ENCODE results near the gene DYNC1LI1.

DYNC1LI1 gene

GRCh38 chr3:32570421-32571191 is at the start of gene DYNC1LI1:
Gene DYNC1LI1, minus strand, starts transcription at chr3:32570858. Its CDS starts 88 bp downstream, at chr3:32570770.
- DNase-seq (ENCODE audit: low spot score): peak; percentile 91

DNA sequence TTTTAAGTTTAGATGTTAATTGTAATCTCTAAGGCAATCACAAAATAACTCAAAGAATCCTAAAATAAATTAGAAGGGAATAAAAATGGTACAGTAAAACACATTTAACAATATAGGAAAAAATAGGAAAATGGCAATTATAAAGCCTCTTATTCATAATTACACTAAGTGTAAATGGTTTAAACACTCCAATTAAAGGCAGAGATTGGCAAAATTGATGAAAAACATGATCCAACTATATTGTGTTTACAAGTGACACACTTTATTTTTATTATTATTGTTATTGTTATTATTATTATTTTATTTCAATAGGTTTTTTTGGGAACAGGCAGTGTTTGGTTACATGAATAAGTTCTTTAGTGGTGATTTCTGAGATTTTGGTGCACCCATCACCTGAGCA is 48.7 kb upstream of the DYNC1LI1 start:
- no peak for DNase-seq (ENCODE audit: low spot score)

GRCh38 chr3:32616267-32616962 is 45.8 kb upstream of the DYNC1LI1 start:
- DNase-seq (ENCODE audit: low spot score): no peak

DNA sequence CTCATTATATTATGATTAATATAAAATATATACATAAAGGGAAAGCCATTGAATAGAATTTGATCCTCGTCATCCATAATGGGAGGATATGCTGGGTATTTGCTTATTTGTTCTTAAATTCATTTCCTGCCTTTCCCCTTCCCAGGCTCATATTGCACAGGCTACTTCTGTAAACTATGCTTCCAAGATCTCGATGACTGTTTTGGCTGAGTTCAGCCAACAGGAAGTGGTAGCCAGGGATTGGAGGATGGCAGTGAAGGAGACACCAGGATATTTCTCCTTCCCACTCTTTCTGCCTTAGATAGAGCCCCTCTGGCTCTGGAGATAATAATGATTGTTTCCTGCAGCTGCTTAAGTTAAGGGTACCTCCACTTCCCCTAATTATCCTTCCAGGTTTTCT is 44.3 kb upstream of the DYNC1LI1 start:
- no peak for DNase-seq (ENCODE audit: low spot score)

- no peak for DNase-seq (ENCODE audit: low spot score)
These were observed 42.5 kb upstream of the DYNC1LI1 start for GRCh38 chr3:32613183-32613582.

DNA sequence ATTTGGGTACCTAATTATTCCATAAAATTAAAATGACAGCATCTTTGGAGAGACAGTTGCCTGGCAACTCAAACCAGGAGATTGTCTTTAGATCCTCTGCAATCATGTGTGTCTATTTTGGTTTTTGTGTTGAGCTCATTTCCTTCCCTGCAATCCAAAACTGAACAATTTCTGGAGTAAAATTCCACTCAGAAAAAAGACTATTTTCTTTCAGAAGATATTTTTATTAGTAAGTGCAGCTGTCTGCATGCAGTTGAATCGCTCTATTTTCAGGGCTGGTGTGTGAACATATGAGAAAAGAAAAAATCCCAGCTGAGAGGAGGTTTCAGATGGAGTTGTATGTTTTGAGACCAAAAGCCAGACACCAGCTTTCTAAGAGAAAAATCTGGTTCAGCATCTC is 41.9 kb upstream of the DYNC1LI1 start:
- no peak for DNase-seq (ENCODE audit: low spot score)

DNA sequence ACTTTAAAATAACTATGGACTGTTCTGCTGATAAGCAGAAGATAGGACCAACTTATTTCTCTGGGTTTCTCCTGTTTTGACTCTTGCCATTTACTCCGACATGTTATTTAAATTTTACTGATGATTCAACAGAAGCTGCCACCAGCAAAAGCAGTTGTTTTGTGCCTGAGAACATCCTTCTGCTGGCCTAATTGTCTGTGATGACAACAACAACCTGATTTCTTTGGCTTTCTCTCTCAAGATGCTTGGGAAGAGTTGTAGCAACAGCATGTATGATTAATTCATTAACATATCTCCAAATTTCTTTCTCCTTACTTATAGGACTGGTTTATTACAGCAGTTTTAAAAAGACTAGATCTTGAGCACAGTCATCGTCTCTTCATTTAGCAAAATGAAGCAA is 36.9 kb upstream of the DYNC1LI1 start:
- no peak for DNase-seq (ENCODE audit: low spot score)

- no peak for DNase-seq (ENCODE audit: low spot score)
These were observed 36.3 kb upstream of the DYNC1LI1 start for GRCh38 chr3:32606960-32607359.

- DNase-seq (ENCODE audit: low spot score): no peak
These were observed 35.6 kb upstream of the DYNC1LI1 start for GRCh38 chr3:32606277-32606676.

DNA sequence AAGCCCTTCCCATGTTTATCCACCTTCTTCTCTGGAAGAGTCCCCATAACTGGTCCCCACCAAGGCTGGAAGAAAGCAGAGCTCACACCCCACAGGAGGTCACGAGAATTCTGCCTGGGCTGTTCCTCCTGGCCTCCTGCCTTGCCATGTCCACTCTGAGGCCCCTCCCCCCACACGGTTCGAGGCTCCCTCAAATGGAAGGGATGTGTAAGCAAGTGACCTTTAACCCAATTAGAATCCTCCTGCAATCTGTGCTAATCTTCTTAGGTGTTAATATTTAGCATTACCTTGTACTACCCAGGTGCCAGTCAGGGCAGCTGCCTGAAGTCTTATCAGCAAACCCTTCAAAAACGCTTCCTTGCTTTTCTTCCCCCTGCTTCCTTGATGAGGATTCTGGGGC is 32.4 kb upstream of the DYNC1LI1 start:
- no peak for DNase-seq (ENCODE audit: low spot score)

GRCh38 chr3:32602206-32602605 is 31.5 kb upstream of the DYNC1LI1 start:
- DNase-seq (ENCODE audit: low spot score): no peak

- DNase-seq (ENCODE audit: low spot score): no peak
These were observed 31.1 kb upstream of the DYNC1LI1 start for GRCh38 chr3:32601722-32602121.

DNA sequence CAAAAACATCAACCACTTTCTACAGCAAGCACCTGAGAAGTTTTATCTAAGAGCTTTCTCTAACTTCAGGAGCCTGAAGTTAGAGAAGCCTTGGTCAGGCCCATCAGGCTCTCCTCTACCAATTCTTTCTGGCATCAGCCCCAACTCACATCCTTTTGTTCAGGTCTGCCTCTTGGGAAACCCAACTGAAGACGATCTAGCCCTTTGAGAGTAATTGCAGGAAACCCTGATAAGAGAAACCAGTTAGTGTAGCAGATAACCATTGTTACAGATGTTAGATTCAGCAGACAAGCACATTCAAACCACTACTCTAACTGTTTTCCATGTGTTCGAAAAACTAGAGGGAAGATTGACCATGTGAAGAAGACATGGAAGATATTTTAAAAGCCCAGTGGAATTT is 27.0 kb upstream of the DYNC1LI1 start:
- DNase-seq (ENCODE audit: low spot score): no peak

GRCh38 chr3:32596909-32597369 is 26.3 kb upstream of the DYNC1LI1 start:
- DNase-seq (ENCODE audit: low spot score): no peak

DNA sequence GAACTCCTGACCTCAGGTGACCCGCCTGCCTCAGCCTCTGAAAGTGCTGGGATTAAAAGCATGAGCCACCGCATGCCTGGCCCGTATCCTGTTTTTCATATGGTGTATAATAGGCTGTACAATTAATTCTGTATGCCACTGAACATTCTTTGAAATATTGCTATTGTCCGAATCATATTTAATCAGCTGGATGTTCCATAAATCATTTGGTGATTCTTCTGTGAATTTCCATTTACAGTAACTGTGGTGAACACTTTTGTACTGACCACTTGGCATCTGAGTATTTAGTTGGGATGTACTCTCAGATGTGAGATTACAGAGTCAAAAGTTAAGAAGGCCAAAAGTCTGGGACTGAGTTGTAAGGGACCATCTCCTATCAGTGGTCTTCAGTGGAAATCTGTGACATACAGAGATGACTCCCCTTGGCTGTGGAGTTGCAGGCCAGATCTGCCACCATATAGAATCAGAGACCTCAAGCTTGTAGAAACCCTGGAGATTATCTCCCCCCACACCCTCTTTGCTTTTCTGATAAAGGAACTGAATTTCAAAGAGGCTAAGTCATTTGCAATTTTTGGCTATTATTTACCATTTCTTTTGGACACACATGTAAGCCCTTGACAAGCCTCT is 25.7 kb upstream of the DYNC1LI1 start:
- no peak for DNase-seq (ENCODE audit: low spot score)

DNA sequence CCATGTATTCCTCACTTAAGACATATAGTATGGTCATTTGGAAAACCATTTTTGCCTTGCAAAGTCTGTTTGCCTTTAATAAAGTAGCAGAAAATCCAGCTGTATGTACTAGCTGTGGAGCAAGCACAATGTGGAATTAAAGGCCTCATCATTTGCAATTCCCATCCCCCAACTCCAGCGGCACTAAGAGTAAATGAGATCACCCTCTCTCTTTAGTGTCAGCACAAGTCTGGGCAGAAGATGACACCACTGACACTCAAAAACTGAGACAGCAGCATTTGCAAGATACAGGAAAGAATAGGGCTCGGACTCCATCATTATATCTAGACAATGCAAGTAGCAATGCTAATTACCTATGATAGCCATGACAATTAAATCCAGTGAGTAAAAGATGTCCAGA is 24.7 kb upstream of the DYNC1LI1 start:
- no peak for DNase-seq (ENCODE audit: low spot score)

DNA sequence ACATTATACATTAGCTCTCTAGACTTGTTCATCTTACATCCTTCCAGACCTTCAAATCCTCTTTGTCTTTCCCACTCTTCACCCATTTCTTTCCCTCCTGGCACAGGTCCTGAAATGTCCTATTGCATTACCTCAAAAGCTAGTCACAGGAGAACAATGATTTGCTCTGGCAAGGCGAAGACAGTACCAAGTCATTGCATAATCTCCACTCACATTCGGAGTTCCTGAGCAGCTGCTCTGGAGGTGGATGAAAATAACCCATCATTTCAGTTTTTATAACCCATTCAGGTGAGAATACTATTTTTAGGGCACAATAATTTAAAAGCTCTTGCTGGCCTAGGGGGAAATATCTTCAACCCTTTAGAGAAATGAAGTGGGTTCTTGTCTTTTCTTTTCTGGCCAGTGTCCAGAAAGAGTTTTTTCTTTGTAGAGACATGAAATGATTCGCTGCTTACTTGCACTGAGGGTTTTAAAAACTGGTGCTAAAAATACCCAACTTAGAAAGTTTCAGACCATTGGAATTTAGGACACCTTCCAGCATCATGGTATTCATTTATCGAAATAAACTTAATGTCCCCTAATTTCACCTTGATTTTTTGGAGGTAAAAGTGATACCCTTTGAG is 23.4 kb upstream of the DYNC1LI1 start:
- DNase-seq (ENCODE audit: low spot score): no peak

DNA sequence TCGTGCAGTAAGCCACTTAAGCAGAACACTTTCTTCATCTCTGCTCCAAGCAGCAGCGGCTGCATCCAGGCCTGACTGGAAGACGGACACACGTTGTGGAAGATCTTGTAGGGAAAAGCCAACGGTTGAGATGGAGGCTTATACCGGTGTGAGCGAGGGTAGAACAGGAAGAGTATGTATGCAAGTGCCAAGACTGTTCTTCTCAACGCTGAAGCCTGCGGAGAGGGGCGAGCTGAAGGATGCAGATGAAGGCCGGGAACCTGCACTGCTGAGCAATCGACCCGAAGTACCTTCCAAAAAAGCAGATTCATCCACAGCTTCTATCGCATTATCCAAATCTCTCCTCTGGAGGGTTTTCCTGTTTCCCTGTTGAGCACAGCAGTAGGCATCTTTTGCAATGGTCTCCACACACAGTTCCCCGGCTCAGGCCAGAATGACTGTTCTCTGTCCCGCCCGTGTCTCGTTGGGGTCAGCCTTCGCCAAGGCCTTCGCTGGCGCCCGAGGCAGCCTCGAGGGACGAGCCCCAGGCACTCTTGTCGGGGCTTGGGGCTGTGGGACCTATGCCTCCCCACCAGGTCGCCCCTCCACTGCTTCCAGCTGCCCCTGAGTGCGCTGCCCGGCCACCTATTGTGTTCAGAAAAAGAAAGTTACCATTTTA is 22.2 kb upstream of the DYNC1LI1 start:
- DNase-seq (ENCODE audit: low spot score): no peak

DNA sequence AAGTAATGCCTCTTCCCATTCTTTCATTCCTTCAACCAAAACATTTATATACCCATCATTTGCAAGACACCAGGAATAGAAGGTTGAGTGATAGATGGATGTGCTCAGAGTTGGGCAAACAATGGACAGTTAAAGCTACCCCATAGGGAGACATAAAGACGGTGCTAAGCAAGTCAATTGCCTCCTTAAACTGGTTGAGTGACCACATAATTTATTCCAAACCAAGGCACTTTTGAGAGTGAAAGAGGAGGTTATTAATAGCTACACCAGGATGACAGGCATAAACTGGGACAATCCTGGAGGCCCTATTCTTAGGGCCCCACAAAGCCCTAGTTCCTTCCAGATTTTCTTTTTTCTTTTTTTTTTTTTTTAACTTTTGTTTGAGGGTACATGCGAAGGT is 21.4 kb upstream of the DYNC1LI1 start:
- DNase-seq (ENCODE audit: low spot score): no peak

DNA sequence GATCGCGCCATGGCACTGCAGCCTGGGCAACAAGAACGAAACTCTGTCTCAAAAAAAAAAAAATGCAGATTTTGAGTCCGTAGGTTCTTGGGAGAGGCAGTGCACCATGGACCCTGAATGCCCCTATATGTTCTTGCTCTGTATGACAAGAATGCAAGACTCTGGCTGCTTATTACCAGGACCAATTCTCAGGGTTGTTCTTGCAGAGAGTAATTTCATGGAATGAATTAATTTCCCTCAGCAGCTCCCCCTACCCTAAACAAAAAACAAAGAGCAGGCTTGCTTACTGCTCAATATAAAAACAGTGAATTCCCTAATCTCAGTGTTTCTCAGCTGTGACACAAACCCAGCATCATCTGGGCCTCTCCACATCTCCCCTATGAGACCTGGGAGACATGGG is 20.5 kb upstream of the DYNC1LI1 start:
- no peak for DNase-seq (ENCODE audit: low spot score)

DNA sequence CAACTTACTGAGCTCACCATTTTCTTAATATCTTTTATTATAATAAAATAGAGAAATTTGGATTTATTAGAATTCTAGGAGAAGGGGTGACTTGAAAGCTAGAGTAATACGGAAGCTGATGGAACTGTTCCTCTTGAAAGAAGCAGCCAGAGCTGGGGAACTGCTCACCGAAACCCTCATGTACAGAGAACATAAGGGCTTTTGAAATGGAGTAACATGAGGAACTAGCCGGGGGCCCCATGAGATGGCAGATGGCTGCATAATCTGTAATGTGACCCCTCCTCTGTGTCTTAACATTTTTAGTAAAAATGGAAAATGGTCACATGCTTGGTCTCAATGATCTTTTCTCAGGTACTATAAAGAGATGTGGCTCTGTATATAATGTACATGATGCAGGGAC is 15.7 kb upstream of the DYNC1LI1 start:
- DNase-seq (ENCODE audit: low spot score): peak; percentile 26

GRCh38 chr3:32584660-32585059 is 14.0 kb upstream of the DYNC1LI1 start:
- no peak for DNase-seq (ENCODE audit: low spot score)
